ENCODE results near the gene VDAC2. TPM values are rescaled to one million over a fixed set of nuclear protein-coding genes. Genes with fewer than 3 reads are reported as not detected.
A peak's percentile ranks its signal among the peaks of the same experiment; 100 is the strongest.
"Not testable (repeated sequence)": the region's sequence is repeated elsewhere in the genome, so short reads cannot be mapped to it uniquely, and the experiment has no call there.

The VDAC2 gene
- total RNA-seq, 2 donors from 2014 or later, result 277 to 292 TPM

GRCh38 chr10:75203724-75204123, 6.9 kb upstream of the VDAC2 start:
- H3K36me3 Mint-ChIP-seq (ENCODE audit: low read depth), result no peaks in the 10 kb centered on the region
- H3K4me3 Mint-ChIP-seq, result no peak overlapping the region
- H3K4me3 ChIP-seq (ENCODE audit: low read length), result no peak overlapping the region
- no peak overlapping the region for H3K27ac ChIP-seq (ENCODE audit: low read depth, low read length)
- WGBS, 2 experiments (ENCODE audit: insufficient coverage in 1 of 2, insufficient read length in 1 of 2), result 91 to 92% methylated on average over 4 to 5 of the region's 5 CpGs
- H3K27me3 ChIP-seq (ENCODE audit: control insufficient read depth, insufficient read depth, low read length, poor library complexity, severe bottlenecking), result no peaks in the 10 kb centered on the region
- H3K4me1 Mint-ChIP-seq, result peaks cover 33% of the 10 kb centered on the region
- H3K4me1 ChIP-seq (ENCODE audit: control insufficient read depth, insufficient read depth, low read length), result peaks cover 12% of the 10 kb centered on the region
- TF ChIP-seq CTCF (conservative IDR thresholded peaks at IDR 0.05), result no peak
- no peak overlapping the region for H3K9ac ChIP-seq (ENCODE audit: extremely low read depth, low read length, poor library complexity, severe bottlenecking)
- DNase-seq, result peak; percentile 55
- H3K9me3 Mint-ChIP-seq, result no peaks in the 10 kb centered on the region
- no peaks in the 10 kb centered on the region for H3K9me3 ChIP-seq (ENCODE audit: control insufficient read depth, low read length)
- no peaks in the 10 kb centered on the region for H3K36me3 ChIP-seq (ENCODE audit: control insufficient read depth, insufficient read depth, low read length)
- no peaks in the 10 kb centered on the region for H3K27me3 Mint-ChIP-seq (ENCODE audit: insufficient read depth)
- H3K27ac Mint-ChIP-seq, result no peak overlapping the region

GRCh38 chr10:75205908-75206307, 4.7 kb upstream of the VDAC2 start:
- Histone ChIP-seq H3K27ac (ENCODE audit: low read depth, low read length) (no peak overlapping the region), H3K4me1 (ENCODE audit: control insufficient read depth, insufficient read depth, low read length) (peaks cover 17% of the 10 kb centered on the region), H3K36me3 (ENCODE audit: control insufficient read depth, insufficient read depth, low read length) (no peaks in the 10 kb centered on the region), H3K9ac (ENCODE audit: extremely low read depth, low read length, poor library complexity, severe bottlenecking) (no peak overlapping the region), H3K4me3 (ENCODE audit: low read length) (no peak overlapping the region), H3K27me3 (ENCODE audit: control insufficient read depth, insufficient read depth, low read length, poor library complexity, severe bottlenecking) (no peaks in the 10 kb centered on the region), H3K9me3 (ENCODE audit: control insufficient read depth, low read length) (no peaks in the 10 kb centered on the region)
- no peak for TF ChIP-seq CTCF (conservative IDR thresholded peaks at IDR 0.05)
- Mint-ChIP-seq H3K27me3 (ENCODE audit: insufficient read depth) (no peaks in the 10 kb centered on the region), H3K36me3 (ENCODE audit: low read depth) (no peaks in the 10 kb centered on the region), H3K9me3 (no peaks in the 10 kb centered on the region), H3K27ac (no peak overlapping the region), H3K4me1 (peaks cover 38% of the 10 kb centered on the region), H3K4me3 (no peak overlapping the region)
- 92 to 100% methylated on average over 1 to 2 of the region's 2 CpGs for WGBS, 2 experiments (ENCODE audit: insufficient coverage in 1 of 2, insufficient read length in 1 of 2)
- DNase-seq, result peak; percentile 39

- not testable (repeated sequence) for H3K9me3 Mint-ChIP-seq; H3K27me3 ChIP-seq (ENCODE audit: control insufficient read depth, insufficient read depth, low read length, poor library complexity, severe bottlenecking); H3K36me3 Mint-ChIP-seq (ENCODE audit: low read depth); H3K36me3 ChIP-seq (ENCODE audit: control insufficient read depth, insufficient read depth, low read length); H3K9me3 ChIP-seq (ENCODE audit: control insufficient read depth, low read length); H3K27ac ChIP-seq (ENCODE audit: low read depth, low read length); H3K27me3 Mint-ChIP-seq (ENCODE audit: insufficient read depth); H3K9ac ChIP-seq (ENCODE audit: extremely low read depth, low read length, poor library complexity, severe bottlenecking); H3K4me3 ChIP-seq (ENCODE audit: low read length)
- DNase-seq, result peak; percentile 52
- 81 to 86% methylated on average over 10 to 14 of the region's 14 CpGs for WGBS, 2 experiments (ENCODE audit: insufficient coverage in 1 of 2, insufficient read length in 1 of 2)
- Mint-ChIP-seq H3K4me1 (peaks cover 40% of the 10 kb centered on the region), H3K4me3 (peak overlapping the region; percentile 5), H3K27ac (peak overlapping the region; percentile 87)
- peaks cover 17% of the 10 kb centered on the region for H3K4me1 ChIP-seq (ENCODE audit: control insufficient read depth, insufficient read depth, low read length)
Observed at GRCh38 chr10:75206638-75207037, 4.0 kb upstream of the VDAC2 start.

Measured in endodermal cell (in vitro differentiated cells).